Uterus (tissue), 4 donors: ENCODE measurements around the gene KCNC1. TPM values are rescaled to one million over a fixed set of nuclear protein-coding genes. Genes with fewer than 3 reads are reported as not detected.

Experiments used
- DNase-seq, 2 donors: peaks; one replicate each; pipeline ENCODE4 v3.0.0-alpha.2; 2019 to 2020
- H3K27ac ChIP-seq, 2 donors: fragments of 200-600 bp; sonication (generic); 1 replicate in 1 of 2; 2 replicates in 1 of 2; pipeline ENCODE4 v1.5.1; 2016 to 2018
- H3K27me3 ChIP-seq, 2 donors: fragments of 200-600 bp; sonication (generic); one replicate each; pipeline ENCODE4 v1.5.1; 2018 to 2019; ENCODE audit warnings: control low read depth in 1 of 2
- H3K36me3 ChIP-seq, 2 donors: fragments of 200-600 bp; sonication (generic); one replicate each; pipeline ENCODE4 v1.5.1; 2019; ENCODE audit warnings: control low read depth in 1 of 2
- H3K4me1 ChIP-seq, 2 donors: fragments of 200-600 bp; sonication (generic); one replicate each; pipeline ENCODE4 v1.5.1; 2018 to 2019; ENCODE audit warnings: control low read depth in 1 of 2
- H3K4me3 ChIP-seq, 2 donors: fragments of 200-600 bp; sonication (generic); 1 replicate in 1 of 2; 2 replicates in 1 of 2; pipeline ENCODE4 v1.5.1; 2018 to 2019; ENCODE audit warnings: mild to moderate bottlenecking in 1 of 2
- H3K9me3 ChIP-seq, 2 donors: fragments of 200-600 bp; sonication (generic); one replicate each; pipeline ENCODE4 v1.5.1; 2019; ENCODE audit warnings: control low read depth in 1 of 2
- CTCF ChIP-seq, 4 experiments: fragments of 200-600 bp in 2 of 4; fragments of 450-650 bp in 2 of 4; sonication (generic) in 2 of 4; IDR thresholded peaks; one replicate each; pipeline ENCODE4 v1.5.1; 2016 to 2019; ENCODE audit warnings: antibody characterized with exemption in 4 of 4, mild to moderate bottlenecking in 2 of 4, moderate library complexity in 1 of 4
- POLR2A ChIP-seq, 2 donors: fragments of 450-650 bp; IDR thresholded peaks; one replicate each; pipeline ENCODE4 v1.6.1; 2016; ENCODE audit warnings: antibody characterized with exemption in 2 of 2, mild to moderate bottlenecking in 1 of 2, moderate library complexity in 1 of 2
- intact Hi-C: fragments of 100-400 bp; cut with DNase I; formaldehyde crosslinking; loops from one replicate; pipeline ENCODE4 v1.15.1; 2023; ENCODE audit warnings: low total_unique reads
- total RNA-seq, 4 donors: library from RNA; depleted of rRNA in 3 of 4; stranded (reverse); fragments of >200 nt in 3 of 4; gene quantifications; one replicate each; pipeline versions ENCODE4 v1.1.0 to v1.2.4, GENCODE V29; 2014 to 2023
- donor health status: DM: yes; HTN: yes; CAD: no.

KCNC1 gene
- total RNA-seq, 4 donors from 2014 or later, result 0.41 TPM; not detected in 3

- Histone ChIP-seq H3K36me3 (no peaks in the 10 kb centered on the region), H3K27me3 (no peaks in the 10 kb centered on the region), H3K9me3 (no peaks in the 10 kb centered on the region), H3K27ac (no peak overlapping the region), H3K4me1 (no peaks in the 10 kb centered on the region), H3K4me3 (no peak overlapping the region)
- no peak for DNase-seq
- intact Hi-C loops, result no loop called here
- TF ChIP-seq POLR2A (IDR thresholded peaks at IDR 0.05) (no peak), CTCF (IDR thresholded peaks at IDR 0.05) (no peak)
Measured at GRCh38 chr11:17802491-17802890, 67.9 kb downstream of the KCNC1 start.

- H3K4me3 ChIP-seq, result no peak overlapping the region
- no peaks in the 10 kb centered on the region for H3K4me1 ChIP-seq
- no peaks in the 10 kb centered on the region for H3K27me3 ChIP-seq
- no peak for DNase-seq
- H3K36me3 ChIP-seq, result no peaks in the 10 kb centered on the region
- intact Hi-C loops, result no loop called here
- H3K27ac ChIP-seq, result no peak overlapping the region
- H3K9me3 ChIP-seq, result no peaks in the 10 kb centered on the region
- TF ChIP-seq POLR2A (IDR thresholded peaks at IDR 0.05) (no peak), CTCF (IDR thresholded peaks at IDR 0.05) (no peak)
Measured at GRCh38 chr11:17803754-17804334, 69.3 kb downstream of the KCNC1 start.

GRCh38 chr11:17805043-17805442 is 70.5 kb downstream of the KCNC1 start:
- no peak overlapping the region for H3K27ac ChIP-seq
- TF ChIP-seq CTCF (IDR thresholded peaks at IDR 0.05), result no peak
- no peak for TF ChIP-seq POLR2A (IDR thresholded peaks at IDR 0.05)
- no peaks in the 10 kb centered on the region for H3K4me1 ChIP-seq
- no peak overlapping the region for H3K4me3 ChIP-seq
- intact Hi-C loops, result no loop called here
- no peaks in the 10 kb centered on the region for H3K27me3 ChIP-seq
- no peaks in the 10 kb centered on the region for H3K36me3 ChIP-seq
- H3K9me3 ChIP-seq, result no peaks in the 10 kb centered on the region
- DNase-seq, result no peak

DNA sequence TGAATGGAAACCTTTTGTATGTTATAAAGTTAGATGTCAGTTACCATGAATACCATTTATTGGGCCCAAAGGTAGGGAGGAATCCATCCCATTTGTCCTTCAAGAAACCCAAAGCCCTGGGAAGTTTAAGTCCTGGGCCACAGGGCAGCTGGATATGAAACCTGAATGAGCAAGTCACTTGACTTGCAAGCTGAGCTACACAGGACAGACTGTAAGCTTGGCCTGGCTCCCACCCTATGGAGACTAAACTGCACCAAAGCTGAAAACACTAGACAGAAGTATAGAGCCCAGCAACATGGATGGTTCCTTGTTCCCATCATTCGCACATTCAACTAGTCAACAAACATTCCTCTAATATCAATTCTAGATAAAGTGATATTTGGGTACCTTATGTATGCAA is 71.3 kb downstream of the KCNC1 start:
- TF ChIP-seq CTCF (IDR thresholded peaks at IDR 0.05), result no peak
- TF ChIP-seq POLR2A (IDR thresholded peaks at IDR 0.05), result no peak
- Histone ChIP-seq H3K27ac (no peak overlapping the region), H3K36me3 (no peaks in the 10 kb centered on the region), H3K4me1 (no peaks in the 10 kb centered on the region), H3K9me3 (no peaks in the 10 kb centered on the region), H3K27me3 (no peaks in the 10 kb centered on the region), H3K4me3 (no peak overlapping the region)
- intact Hi-C loops, result no loop called here
- no peak for DNase-seq

GRCh38 chr11:17807034-17807433 is 72.5 kb downstream of the KCNC1 start:
- no peak for DNase-seq
- TF ChIP-seq POLR2A (IDR thresholded peaks at IDR 0.05), result no peak
- TF ChIP-seq CTCF (IDR thresholded peaks at IDR 0.05), result no peak
- Histone ChIP-seq H3K36me3 (no peaks in the 10 kb centered on the region), H3K4me3 (no peak overlapping the region), H3K27me3 (no peaks in the 10 kb centered on the region), H3K9me3 (no peaks in the 10 kb centered on the region), H3K4me1 (no peaks in the 10 kb centered on the region), H3K27ac (no peak overlapping the region)
- intact Hi-C loops, result no loop called here
